ENCODE measurements around the gene C19orf53.

DNA sequence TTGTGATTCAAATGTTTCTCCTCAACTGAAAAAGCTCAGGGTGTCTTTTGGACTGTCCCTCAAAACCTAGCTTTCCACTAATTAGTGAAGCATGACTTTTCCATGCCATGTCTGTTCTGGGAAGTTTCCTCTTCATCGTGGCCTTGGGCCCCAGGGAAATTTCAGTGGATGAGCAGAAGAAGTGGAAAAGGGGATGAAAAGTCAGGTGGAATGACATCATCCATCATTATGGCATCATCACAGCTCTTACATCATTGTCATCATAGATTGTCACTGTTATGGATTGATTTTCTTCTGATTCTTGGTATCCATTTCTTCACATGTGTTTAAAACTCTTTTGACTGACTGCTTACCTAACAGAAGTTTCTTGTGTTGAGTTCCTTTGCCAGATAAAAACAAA, 36.2 kb upstream of the C19orf53 start:
- TF ChIP-seq EZH2 (IDR thresholded peaks at IDR 0.05; ENCODE audit: low read length, missing control alignments) (no peak), CTCF (conservative IDR thresholded peaks at IDR 0.05 in 1 of 2, IDR thresholded peaks at IDR 0.05 in 1 of 2; ENCODE audit: low read depth in 1 of 2, low read length in 2 of 2) (no peak)

Data from fibroblast of lung (primary cell).